Measurements from ENCODE around the gene FCAMR. TPM values are rescaled to one million over a fixed set of nuclear protein-coding genes. Genes with fewer than 3 reads are reported as not detected.
A peak's percentile ranks its signal among the peaks of the same experiment; 100 is the strongest.

Gene FCAMR
- total RNA-seq, 1 donor from 2014 or later = not detected

- no peaks in the 10 kb centered on the region for H3K9me3 Mint-ChIP-seq (ENCODE audit: low read depth)
- no peak overlapping the region for H3K27ac Mint-ChIP-seq (ENCODE audit: unreplicated experiment)
Measured at GRCh38 chr1:206937425-206937824, 32.8 kb downstream of the FCAMR start.

DNA sequence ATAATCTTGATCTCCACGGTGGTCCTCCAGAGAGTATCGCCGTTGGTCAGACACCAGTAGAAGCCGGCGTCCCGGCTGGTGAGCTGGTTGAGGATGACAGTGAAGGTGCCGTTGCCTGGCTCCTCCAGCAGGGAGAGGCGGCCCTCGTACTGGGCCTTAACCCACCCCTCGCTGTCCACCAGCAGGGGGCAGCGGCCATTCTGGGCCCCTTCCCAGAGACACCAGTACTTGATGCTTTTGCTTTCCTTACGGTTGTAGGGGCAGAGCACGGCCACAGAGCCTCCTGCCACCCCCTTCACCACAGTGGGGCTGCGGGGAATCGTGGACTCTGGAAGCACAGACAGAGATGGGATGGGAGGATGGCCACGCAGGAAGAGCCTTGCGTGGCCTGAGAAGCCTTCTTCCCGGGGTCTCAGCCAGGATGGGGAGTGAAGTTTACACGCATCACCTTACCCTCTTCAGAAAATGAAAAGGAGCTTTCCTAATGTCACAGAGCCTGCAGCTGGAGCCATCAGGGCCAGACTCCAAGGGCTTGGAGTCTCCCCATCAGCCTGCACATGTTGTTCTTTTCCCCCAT is 34.7 kb downstream of the FCAMR start:
- DNase-seq (ENCODE audit: low spot score) = no peak
- Mint-ChIP-seq H3K36me3 (ENCODE audit: low read depth) (no peaks in the 10 kb centered on the region), H3K9me3 (ENCODE audit: low read depth) (no peaks in the 10 kb centered on the region), H3K27ac (ENCODE audit: unreplicated experiment) (no peak overlapping the region), H3K4me1 (ENCODE audit: low read depth) (no peaks in the 10 kb centered on the region), H3K27me3 (ENCODE audit: low read depth) (peaks cover 8% of the 10 kb centered on the region), H3K4me3 (ENCODE audit: unreplicated experiment) (no peak overlapping the region)
- TF ChIP-seq, protein P1, sequence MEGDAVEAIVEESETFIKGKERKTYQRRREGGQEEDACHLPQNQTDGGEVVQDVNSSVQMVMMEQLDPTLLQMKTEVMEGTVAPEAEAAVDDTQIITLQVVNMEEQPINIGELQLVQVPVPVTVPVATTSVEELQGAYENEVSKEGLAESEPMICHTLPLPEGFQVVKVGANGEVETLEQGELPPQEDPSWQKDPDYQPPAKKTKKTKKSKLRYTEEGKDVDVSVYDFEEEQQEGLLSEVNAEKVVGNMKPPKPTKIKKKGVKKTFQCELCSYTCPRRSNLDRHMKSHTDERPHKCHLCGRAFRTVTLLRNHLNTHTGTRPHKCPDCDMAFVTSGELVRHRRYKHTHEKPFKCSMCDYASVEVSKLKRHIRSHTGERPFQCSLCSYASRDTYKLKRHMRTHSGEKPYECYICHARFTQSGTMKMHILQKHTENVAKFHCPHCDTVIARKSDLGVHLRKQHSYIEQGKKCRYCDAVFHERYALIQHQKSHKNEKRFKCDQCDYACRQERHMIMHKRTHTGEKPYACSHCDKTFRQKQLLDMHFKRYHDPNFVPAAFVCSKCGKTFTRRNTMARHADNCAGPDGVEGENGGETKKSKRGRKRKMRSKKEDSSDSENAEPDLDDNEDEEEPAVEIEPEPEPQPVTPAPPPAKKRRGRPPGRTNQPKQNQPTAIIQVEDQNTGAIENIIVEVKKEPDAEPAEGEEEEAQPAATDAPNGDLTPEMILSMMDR (IDR thresholded peaks at IDR 0.05) = peak; percentile 54

More at GRCh38 chr1:206937425-206937824, 32.8 kb downstream of the FCAMR start:
- DNase-seq (ENCODE audit: low spot score) = no peak
- Mint-ChIP-seq H3K27me3 (ENCODE audit: low read depth) (peaks cover 8% of the 10 kb centered on the region), H3K4me3 (ENCODE audit: unreplicated experiment) (no peak overlapping the region), H3K4me1 (ENCODE audit: low read depth) (no peaks in the 10 kb centered on the region), H3K36me3 (ENCODE audit: low read depth) (no peaks in the 10 kb centered on the region)
- TF ChIP-seq, protein P1 (IDR thresholded peaks at IDR 0.05) = no peak

DNA sequence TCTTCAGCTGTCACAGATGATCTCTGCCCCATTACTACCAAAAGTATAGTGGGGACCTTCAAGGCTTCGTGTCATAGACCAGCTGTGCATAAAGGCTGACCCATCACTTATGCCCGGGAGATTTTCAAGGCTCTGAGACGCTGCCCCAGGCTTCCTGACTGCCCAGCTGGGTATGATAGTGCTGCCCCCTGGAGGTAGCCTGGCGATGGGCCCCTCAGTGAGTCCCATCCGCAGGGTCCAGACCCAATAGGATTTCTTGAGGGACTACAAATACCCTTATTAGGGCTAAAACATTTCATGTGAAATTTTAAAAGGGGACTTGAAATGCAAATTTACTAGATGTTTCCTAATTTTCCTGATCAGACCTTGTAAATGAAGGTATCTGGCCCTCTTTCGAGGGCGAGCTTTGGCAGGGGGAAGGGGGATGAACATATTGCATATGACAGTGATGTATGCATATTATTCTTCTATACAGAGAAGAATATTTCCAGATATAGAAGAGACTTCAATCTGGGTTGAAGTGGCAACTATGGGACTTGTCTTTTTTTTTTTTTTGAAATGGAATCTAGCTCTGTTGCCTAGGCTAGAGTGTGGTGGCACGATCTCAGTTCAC is 36.8 kb downstream of the FCAMR start:
- H3K4me3 Mint-ChIP-seq (ENCODE audit: unreplicated experiment) = no peak overlapping the region
- DNase-seq (ENCODE audit: low spot score) = no peak
- H3K9me3 Mint-ChIP-seq (ENCODE audit: low read depth) = no peaks in the 10 kb centered on the region
- TF ChIP-seq, protein P1 (IDR thresholded peaks at IDR 0.05) = peak; percentile 64
- peaks cover 4% of the 10 kb centered on the region for H3K27me3 Mint-ChIP-seq (ENCODE audit: low read depth)
- H3K27ac Mint-ChIP-seq (ENCODE audit: unreplicated experiment) = no peak overlapping the region
- H3K36me3 Mint-ChIP-seq (ENCODE audit: low read depth) = no peaks in the 10 kb centered on the region
- no peaks in the 10 kb centered on the region for H3K4me1 Mint-ChIP-seq (ENCODE audit: low read depth)

DNA sequence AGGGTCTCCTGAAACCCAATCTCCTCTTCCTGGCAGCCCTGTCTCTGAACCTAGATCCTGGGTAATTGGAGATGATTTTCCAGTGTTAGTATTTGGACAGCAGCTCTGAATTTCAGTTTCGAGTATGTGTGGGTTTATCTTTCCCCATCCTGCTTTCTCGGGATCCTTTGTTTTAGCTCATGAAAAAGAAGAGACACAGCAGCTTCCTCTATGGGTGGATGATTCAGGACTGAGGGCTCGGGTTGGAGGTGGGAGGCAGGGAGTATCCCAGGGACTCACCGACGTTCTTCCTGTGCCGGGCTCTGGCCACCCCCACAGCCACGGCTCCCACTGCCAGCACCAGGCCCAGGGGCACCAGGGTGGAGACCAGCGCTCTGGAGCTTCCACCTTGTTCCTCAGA is 38.1 kb downstream of the FCAMR start:
- no peak for DNase-seq (ENCODE audit: low spot score)
- Mint-ChIP-seq H3K27me3 (ENCODE audit: low read depth) (peaks cover 3% of the 10 kb centered on the region), H3K4me1 (ENCODE audit: low read depth) (no peaks in the 10 kb centered on the region), H3K9me3 (ENCODE audit: low read depth) (no peaks in the 10 kb centered on the region), H3K36me3 (ENCODE audit: low read depth) (no peaks in the 10 kb centered on the region), H3K4me3 (ENCODE audit: unreplicated experiment) (no peak overlapping the region), H3K27ac (ENCODE audit: unreplicated experiment) (no peak overlapping the region)
- TF ChIP-seq, protein P1 (IDR thresholded peaks at IDR 0.05) = no peak

GRCh38 chr1:206931709-206932108 is 38.6 kb downstream of the FCAMR start:
- H3K36me3 Mint-ChIP-seq (ENCODE audit: low read depth) = no peaks in the 10 kb centered on the region
- H3K4me1 Mint-ChIP-seq (ENCODE audit: low read depth) = no peaks in the 10 kb centered on the region
- TF ChIP-seq, protein P1 (IDR thresholded peaks at IDR 0.05) = peak; percentile 17
- H3K9me3 Mint-ChIP-seq (ENCODE audit: low read depth) = no peaks in the 10 kb centered on the region
- DNase-seq (ENCODE audit: low spot score) = no peak
- H3K4me3 Mint-ChIP-seq (ENCODE audit: unreplicated experiment) = no peak overlapping the region
- H3K27ac Mint-ChIP-seq (ENCODE audit: unreplicated experiment) = no peak overlapping the region
- H3K27me3 Mint-ChIP-seq (ENCODE audit: low read depth) = no peaks in the 10 kb centered on the region
